Hematopoietic multipotent progenitor cell treated with erythropoietin and hydrocortisone succinate and interleukin-3 and kit ligand, for 15 days (in vitro differentiated cells): Measurements from ENCODE around the gene LNP1.
A peak's percentile ranks its signal among the peaks of the same experiment; 100 is the strongest.
"Not testable (repeated sequence)": the region's sequence is repeated elsewhere in the genome, so short reads cannot be mapped to it uniquely, and the experiment has no call there.

Source experiments
- DNase-seq: peaks from one replicate; pipeline ENCODE4 v3.0.0-alpha.2; 2015; ENCODE audit warnings: low spot score

The LNP1 gene, protein sequence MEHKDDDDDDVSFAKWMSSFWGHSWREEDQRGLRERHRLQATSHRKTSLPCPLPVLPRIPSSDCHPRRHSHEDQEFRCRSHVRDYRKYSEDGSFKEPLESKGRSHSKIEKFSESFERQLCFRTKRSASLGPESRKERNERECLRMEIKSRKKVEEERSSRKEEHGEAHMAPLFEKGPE

DNA sequence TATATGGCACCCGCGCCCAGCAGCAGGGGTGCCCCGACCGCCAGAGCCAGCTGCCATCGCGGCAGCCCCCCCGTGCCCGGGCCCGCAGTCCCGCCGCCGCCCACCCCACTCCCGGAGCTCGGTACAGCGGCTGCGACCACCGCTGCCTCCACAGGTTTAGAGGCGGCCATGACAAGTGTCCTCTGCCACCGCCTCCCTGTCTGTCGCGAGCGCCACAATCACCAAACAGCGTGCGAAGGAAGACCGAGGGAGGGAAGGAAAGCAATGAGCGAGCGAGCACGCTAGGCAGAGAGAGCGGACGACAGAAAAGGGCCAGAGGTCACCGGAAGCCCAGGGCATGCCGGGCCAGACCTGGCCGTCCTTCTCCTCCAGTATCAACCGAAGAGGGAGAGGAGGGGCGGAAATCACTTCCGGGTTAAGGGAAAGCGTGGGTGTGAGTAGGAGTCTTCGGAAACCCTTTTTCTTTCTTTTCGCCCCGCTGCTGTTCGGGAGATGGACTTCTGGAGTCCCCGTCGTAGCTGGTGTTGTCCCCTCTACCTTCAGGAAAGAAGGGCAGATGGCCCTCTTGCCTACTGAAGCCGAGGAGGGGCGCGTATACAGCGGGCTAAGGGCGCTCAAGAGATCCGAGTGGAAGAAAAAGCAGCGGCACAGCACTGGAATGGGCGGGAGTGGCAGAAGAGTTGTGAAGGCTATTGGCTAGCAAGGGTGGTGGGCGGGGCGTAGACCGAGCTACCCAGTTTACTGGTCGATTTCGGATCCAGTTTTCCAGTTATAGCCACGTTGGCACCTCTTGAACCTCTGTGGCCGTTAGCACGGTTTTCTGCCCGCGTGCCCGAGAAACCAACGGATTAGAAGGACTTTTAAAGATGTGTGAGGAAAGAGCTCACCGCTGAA is at the start of gene LNP1, which contains the start of gene TOMM70:
LNP1 (plus strand) TSS at position 760 of the 894 bp plus-strand sequence. CDS start 28,191 bp downstream, outside the sequence.
TOMM70 (minus strand) TSS at position 310 of the 894 bp plus-strand sequence; CDS start at position 170, 140 bp downstream.
- peak; percentile 95 for DNase-seq

DNA sequence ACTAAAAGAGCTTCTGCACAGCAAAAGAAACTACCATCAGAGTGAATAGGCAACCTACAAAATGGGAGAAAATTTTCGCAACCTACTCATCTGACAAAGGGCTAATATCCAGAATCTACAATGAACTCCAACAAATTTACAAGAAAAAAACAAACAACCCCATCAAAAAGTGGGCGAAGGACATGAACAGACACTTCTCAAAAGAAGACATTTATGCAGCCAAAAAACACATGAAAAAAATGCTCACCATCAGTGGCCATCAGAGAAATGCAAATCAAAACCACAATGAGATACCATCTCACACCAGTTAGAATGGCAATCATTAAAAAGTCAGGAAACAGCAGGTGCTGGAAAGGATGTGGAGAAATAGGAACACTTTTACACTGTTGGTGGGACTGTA is 49.6 kb upstream of the LNP1 start:
- not testable (repeated sequence) for DNase-seq

DNA sequence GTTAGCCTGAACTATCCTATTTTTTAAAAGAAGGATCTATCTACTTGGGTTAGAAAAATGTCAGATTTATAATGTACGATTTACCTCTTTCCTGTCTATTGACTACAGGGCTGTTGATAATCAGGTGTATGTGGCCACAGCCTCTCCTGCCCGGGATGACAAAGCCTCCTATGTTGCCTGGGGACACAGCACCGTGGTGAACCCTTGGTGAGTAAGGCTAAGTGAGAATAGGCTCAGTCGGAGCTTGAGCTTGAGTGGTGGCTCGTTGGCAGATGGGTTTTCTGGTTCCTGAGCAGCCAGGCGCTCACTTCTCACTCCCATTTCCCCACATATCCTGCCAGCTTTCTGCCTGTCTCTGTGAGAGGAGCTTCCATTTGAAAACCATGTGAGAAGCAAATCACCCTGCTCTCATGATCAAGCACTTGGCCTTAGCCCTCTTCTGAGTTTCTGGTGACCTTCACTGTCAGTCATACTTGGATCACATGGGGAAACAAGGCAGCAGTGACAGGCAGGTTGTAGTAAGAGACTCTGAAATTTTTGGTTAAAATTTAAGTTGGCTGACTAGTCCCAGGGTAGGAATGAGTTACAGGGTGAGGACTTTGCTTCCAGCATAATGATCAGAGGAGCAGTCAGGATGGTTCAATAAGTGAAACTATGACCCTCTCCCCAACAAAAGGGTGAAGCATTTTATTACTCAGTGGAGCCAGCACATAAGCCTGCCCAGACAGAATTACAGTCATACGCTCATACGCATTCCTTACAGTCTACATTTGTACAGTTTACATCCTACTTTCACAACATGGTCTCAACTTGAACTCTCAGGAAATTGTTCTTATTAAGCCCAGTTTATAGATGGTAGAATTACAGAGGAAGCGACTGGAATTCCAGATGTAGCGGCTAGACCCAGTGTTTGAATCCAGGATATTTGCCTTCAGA is 48.8 kb upstream of the LNP1 start:
- no peak for DNase-seq

DNA sequence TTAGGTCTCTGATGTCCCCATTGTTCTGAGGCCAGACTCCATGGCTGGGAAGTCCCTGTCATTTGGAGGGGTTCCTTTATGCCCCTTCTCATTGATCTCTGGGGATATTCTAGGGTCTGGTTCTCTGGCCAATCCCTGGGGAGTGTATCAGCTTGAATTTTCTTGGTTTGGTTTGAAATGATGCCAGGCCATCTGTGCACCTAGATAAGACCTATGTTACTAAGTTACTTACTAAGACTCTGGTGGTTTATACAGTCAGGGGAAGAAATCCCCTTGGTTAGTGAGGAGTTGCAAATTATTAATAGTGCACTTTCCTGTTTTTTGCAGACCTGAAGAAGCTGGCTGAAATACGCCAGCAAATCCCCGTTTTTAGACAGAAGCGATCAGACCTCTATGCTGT is 46.5 kb upstream of the LNP1 start:
- DNase-seq: peak; percentile 79

DNA sequence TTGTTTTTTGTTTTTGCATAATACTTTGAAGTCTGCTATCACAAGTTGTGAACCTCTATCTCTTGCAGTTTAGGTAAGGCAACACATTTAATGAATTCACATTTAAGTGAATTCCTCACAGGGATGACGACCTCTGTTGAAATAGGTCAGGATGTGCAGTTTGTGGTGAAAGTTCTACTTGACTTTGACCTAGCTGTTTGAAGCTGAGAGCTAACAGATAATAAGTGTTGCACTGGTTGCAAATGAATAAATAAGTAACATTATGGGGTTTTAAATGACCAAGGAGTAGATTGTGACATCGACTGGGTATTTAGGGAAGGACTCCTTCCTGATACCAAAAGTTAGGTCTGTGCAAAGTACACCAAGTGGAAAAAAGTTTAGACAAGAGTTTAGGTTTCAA is 42.9 kb upstream of the LNP1 start:
- no peak for DNase-seq

DNA sequence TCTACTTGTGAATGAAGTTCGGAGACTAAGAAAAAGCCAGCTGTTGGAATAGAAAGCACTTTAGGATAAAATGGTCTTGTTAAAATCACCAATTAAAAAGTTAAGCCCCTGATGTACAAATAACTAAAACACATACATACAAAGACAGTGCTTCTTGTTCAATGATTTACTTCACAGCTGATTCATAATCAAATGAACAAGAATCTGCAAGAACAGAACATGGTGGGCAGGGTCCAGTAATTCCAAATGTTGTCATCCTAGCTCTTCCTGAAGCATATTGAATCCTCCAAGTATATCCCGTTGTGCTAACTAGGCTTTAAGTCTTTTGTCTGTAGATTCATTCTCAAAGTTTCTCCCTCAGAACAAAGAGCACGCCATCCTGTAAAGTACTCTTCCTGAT is 42.3 kb upstream of the LNP1 start:
- no peak for DNase-seq

DNA sequence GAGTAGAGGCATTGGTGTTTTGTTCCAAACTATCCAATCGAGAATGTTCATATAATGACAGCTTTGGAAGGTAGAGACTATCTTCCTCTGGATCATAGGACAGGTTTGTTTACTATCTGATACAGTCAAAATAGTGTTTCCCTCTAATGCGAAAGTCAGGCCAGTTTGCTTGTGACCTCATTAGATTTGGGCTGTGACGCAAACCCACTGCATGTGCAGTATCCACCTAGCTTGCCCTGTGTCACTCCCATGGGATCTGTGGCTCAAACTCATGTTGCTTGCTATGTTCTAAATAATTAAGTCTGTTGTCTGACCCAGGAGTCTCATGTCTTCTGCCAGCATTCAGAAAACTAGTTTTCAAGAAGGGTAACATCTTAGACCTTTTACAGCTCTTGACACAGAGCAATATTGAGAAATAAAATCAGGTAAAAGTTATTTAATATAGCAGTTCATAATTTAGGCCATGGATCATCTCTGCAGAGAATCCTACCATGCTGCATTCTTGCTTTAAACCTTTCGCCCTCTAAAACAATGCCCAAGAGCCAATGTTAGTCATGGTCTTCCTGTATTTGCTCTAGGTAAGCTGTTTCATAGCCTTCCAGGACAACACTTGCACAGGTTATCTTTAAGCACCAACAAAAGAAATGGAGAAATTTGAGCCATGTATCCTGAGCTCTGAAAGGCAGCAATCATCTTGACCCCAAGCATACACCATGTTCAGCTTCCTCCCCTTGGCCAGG is 40.4 kb upstream of the LNP1 start:
- no peak for DNase-seq

DNA sequence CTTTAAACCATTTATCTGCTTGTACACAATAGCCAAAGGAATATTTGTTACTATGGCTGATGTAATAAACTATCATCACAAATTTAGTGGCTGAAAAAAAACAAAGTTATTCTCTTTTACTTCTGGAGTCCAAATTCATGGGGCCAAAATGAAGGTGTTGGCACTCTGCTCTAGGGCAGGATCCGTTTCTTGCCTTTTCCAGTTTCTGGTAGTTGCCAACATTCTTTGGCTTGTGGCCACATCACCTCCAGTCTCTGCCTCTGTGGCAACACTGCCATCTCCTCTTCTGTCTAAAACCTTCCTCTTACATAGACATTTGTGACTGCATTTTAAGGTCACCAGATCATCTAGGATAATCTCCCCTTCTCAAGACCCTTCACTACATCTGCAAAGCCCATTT is 39.4 kb upstream of the LNP1 start:
- no peak for DNase-seq

DNA sequence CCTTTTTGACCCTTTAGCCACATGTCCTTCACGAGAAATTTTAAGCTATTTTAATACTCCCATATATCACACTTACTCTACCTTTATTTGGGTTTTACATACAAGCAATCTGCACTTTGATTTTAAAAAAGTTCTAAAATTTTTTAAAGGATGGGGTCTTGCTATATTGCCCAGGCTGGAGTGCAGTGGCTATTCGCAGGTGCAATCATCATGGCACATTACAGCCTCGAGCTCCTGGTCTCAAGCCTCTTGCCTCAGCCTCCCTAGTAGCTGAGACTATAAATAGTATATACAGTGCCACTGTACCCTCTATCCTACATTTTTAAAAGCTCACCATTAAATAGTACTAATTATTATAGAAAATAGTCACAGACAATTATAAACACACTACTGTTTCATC is 36.9 kb upstream of the LNP1 start:
- DNase-seq: no peak

DNA sequence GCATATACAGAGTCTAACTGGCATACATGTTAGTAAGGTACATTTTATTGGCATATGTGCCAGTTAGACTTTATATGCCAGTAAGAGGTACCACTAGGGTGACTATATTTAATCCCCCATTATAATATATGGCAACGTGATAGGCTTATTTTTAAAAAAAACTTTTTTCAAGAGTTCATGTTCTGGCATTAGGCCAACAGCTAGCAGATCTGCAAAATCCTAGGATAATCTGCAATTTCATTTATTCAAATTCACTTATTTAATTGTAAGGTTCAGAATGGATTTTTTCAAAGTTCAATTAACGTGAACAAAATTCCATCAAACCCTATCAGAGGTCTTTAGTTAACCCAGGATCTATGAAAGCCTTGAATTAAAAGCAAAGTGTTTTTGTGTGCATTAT is 34.9 kb upstream of the LNP1 start:
- DNase-seq: no peak

DNA sequence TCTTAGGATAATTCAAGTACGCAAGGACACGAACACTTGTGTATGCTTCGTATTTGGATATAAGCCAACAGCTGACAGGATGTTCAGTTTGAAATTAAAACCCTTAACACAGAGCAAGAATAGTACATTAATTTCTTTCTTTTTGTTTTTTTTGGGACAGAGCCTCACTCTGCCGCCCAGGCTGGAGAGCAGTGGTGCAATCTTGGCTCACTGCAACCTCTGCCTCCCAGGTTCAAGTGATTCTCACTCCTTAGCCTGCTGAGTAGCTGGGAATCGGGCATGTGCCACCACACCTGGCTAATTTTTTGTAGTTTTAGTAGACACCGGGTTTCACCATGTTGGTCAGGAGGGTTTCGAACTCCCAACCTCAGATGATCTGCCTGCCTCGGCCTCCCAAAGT is 32.9 kb upstream of the LNP1 start:
- DNase-seq: no peak

DNA sequence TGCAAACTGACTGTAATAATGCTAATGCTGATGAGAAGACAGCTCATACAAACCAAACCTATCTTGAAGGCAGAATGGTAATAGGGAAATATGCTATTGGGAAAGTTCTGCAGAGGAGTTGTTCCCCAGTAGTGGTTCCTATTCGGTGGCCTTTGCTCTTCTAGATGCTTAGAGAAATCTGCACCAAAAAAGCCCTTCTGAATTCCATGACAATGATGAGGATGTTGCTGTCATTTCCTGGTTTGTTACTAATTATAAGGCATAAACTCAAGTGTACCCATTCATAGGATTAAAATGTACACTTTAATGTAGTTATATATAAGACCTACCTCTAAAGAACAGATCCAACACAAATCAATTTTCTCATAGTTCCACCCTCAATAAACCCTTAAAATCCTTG is 30.6 kb upstream of the LNP1 start:
- DNase-seq: no peak

DNA sequence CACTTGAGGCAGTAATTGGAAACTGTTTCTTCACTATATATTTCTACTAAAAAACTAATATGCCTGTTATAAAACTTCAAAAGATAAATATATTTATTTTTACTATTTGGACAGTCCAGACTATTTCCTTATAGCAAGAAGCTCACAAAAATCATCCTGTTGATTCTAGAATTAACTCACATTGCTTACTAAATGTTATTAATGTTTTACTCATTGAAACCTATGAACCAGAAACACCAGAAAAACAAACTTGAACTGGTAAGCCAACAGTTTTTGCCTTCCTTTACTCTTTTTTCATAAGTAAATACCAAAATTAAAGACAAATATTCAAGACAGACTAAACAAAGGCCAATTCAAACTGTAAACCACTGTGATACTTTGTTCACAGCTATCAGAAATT is 26.8 kb upstream of the LNP1 start:
- no peak for DNase-seq

DNA sequence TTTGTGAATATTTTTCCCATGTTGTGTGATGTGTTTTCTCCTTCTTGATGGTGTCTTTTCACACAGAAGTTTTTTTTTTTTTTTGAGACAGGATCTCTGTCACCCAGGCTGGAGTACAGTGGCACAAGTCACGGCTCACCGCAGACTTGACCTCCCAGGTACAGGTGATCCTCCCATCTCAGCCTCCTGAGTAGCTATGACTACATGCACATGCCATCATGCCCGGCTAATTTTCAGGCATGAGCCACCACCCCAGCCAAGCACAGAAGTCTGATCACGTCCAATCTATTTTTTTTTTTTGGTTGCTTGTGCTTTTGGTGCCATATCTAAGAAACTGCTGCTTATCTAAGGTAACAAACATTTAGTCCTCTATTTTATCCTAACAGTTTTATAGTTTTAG is 25.0 kb upstream of the LNP1 start:
- DNase-seq: no peak

DNA sequence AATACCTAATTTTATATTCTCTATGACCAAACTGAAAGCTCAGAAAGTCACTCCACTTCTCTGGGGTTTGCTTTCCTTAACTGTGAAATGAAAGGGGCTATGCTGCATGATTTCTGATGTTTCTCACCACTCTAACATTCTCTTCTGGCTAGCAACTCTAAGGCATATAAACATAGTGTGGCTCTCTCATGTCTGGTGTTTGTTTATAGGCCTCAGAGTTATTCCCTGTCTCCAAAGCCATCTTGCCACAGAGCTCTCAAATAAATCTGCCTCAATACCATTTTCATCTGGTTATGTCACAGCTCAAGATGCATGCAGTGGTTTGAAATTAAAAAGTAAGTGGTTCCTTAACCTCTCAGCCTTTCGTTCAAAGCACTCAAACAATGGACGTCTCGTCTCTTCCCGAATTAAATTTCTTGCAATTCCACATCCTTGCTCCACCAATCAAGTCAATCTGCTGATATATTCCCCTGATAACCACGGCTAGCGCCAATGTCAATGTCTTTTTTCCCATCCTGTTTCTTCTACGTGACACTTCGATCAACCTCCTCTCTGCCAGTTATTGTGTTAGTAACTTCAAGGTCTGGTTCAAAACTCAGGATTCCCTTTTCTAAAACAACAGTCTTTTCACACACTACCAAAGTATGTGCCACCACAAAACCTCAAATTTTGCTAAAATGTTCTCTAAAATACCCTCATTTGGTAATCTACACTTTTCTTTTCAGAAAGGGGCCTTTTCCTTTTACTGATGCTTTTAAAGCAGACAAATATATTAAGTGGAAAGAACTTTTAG is 16.4 kb upstream of the LNP1 start:
- no peak for DNase-seq

DNA sequence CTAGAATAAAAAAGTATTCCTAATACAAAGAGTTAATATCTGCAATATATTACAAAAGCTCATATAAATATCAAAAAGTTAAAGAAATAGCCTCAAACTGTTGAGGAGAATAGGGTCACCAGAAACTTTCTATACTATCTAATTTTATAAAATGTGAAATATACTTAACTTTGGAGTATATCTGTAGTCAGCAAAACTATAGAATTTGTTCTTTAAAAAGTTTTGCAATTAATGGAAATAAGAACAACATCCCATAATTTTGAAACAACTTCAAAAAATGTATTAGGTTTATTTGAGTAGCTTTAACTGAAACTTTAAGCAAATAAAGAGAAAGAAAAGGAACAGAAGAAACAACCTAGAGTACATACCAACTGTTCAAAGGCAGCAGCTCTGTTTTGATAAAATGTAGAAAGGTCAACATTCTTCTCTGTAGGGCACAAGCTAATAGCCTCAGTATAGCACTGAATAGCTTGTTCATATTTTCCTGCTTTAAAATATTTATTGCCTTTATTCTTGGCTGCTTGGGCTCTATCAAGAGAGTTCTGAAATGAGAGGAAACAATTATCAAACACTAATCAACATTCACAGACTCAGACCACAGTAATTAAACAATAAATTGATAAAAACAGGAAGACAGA is 14.8 kb upstream of the LNP1 start:
- DNase-seq: no peak

DNA sequence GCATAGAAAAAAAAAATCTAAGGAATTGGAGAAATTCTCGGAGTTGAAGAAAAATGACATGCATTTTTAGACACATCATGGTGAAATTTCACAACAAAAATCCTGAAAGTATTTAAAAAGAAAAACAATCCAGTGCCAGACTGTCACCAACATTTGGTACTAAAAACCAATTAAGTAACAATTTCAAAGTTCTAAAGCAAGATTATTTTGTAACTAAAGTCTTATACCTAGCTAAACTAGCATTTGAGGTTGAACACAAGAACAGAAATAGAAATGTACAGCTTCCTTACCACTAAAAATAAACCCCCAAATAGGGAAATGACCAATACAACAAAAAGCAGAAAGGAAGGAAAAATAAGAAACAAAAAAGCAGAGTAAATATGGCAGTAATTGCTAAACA is 12.3 kb upstream of the LNP1 start:
- no peak for DNase-seq

DNA sequence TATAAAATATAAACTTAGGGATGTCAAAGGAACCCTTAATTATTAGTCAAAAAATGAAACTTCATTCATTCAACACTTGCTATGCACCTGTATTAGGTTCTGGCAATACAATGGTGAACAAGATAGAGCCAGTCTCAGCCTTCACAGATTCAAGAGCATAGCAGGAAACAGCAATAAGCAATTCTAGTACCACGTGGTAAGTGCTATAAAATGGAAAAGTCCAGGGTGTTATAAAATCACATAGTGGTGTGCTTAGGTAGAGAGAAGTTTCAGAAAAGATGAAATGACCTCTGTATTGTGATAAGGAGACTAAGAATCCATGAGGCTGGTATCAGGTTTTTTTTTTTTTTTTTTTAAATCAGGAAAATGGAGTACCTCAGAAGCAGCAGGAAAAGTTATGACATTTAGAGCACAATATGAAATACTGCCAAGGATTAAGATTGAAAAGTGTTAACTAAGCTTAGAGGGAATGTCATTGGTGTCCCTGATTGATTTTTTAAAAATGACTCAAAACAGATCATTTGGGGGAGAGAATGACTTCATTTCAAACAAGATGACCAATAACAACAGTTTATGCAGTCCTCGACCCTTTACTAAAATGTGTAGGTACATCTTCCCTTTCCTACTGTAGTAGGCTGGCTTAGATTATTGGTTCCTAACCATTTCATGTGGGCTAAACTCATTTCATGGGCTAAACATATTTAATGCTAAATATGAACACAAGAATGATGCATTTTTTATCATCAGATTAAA is 5.5 kb upstream of the LNP1 start:
- DNase-seq: no peak

DNA sequence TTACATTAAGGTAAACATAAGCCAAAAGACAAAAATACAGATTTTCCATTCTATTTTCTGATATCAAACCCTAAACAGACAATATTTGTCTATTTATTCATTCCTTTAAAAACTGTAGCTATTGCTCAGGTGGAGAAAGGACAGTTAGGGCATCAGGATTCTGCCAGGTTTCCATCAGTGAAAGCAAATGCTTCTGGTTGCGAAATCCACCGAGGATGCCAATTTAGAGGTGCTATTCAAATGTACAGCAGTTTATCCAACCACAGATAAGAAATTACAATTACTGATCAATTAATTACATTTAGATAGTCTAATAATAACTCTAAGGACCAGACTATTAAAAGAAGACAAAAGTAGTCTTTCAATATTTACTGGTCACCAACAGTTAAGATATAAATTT is 4.4 kb upstream of the LNP1 start:
- no peak for DNase-seq
